Peyer's patch (tissue), 4 donors: ENCODE measurements around the gene PHLDB3.

Experiments
- CTCF ChIP-seq, 6 experiments: fragments of 450-650 bp in 4 of 6; fragments of 200-600 bp in 2 of 6; sonication (generic) in 1 of 6; IDR thresholded peaks; one replicate each; pipeline ENCODE4 v1.5.1; 2017 to 2019; ENCODE audit warnings: antibody characterized with exemption in 6 of 6, mild to moderate bottlenecking in 3 of 6, moderate library complexity in 1 of 6
- POLR2A ChIP-seq, 2 donors: fragments of 450-650 bp; IDR thresholded peaks; one replicate each; pipeline ENCODE4 v1.5.1; 2017; ENCODE audit warnings: antibody characterized with exemption in 2 of 2, mild to moderate bottlenecking in 2 of 2, moderate library complexity in 2 of 2

- no peak for TF ChIP-seq CTCF (IDR thresholded peaks at IDR 0.05)
- TF ChIP-seq POLR2A (IDR thresholded peaks at IDR 0.05): no peak
These were observed 59.8 kb downstream of the PHLDB3 start for GRCh38 chr19:43444531-43445287.
